GM12873 (cell line): ENCODE measurements around the gene AQP10.

Experiments
- TF ChIP-seq, protein P1 (sequence below): IDR thresholded peaks from 2 replicates; pipeline ENCODE4 v1.5.1; 2012; ENCODE audit warnings: low read depth, mild to moderate bottlenecking, moderate library complexity, low read length, control low read depth; ENCODE audit not compliant: insufficient read depth; ENCODE audit errors: missing control alignments

Gene AQP10

DNA sequence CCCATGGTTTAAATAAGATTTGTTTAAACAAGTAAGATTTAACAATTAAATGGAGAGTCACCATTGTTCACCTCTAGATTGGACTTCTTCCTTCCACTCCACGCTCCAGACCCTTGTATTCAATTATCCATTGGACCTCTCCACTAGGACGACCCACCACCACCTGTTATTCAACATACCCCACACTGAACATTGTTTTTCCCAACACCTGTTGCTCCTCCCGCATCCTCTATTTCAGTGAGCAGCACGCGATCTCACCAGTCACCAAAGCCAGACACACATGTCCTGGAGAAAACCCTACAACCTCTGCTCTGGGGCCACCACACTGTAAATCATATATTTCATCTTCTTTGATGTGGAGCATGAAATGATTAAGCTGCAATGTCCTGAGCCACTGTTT, 33.1 kb downstream of the AQP10 start:
- TF ChIP-seq, protein P1, sequence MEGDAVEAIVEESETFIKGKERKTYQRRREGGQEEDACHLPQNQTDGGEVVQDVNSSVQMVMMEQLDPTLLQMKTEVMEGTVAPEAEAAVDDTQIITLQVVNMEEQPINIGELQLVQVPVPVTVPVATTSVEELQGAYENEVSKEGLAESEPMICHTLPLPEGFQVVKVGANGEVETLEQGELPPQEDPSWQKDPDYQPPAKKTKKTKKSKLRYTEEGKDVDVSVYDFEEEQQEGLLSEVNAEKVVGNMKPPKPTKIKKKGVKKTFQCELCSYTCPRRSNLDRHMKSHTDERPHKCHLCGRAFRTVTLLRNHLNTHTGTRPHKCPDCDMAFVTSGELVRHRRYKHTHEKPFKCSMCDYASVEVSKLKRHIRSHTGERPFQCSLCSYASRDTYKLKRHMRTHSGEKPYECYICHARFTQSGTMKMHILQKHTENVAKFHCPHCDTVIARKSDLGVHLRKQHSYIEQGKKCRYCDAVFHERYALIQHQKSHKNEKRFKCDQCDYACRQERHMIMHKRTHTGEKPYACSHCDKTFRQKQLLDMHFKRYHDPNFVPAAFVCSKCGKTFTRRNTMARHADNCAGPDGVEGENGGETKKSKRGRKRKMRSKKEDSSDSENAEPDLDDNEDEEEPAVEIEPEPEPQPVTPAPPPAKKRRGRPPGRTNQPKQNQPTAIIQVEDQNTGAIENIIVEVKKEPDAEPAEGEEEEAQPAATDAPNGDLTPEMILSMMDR: no peak

DNA sequence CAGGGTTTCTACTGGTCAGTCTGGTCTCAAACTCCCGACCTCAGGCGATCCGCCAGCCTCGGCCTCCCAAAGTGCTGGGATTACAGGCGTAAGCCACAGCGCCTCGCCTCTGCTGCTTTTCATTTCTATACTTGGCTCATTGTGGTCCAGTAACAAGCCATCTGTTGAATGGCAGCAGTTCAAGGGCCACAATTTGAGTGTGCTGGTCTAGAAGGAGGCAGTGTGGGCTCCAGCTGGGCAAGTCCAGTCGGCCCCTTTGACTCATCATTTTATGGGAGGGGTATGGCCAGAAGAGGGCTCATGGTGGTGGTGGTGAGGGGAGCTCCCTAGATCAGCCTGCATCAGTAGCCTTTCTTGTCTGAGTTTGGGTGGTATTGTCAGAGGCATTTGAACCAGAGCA, 37.6 kb downstream of the AQP10 start:
- TF ChIP-seq, protein P1: no peak

DNA sequence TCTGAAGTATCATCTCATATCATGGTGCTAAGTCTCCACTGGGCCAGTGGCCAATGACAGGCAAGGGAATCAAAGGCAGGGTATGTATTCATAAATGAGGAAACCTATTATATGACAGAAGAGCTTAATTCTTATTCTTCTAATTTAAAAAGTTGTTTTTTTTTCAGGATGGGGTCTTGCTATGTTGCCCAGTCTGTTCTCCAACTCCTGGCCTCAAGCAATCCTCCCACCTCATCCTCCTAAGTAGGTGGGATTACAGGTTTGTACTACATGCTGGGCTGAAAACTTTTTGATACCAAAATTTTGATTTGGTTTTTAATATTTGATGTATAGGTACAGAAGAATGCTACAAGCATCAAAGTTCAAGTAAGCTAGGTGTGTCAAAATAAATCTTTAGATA, 39.4 kb downstream of the AQP10 start:
- TF ChIP-seq, protein P1: no peak

DNA sequence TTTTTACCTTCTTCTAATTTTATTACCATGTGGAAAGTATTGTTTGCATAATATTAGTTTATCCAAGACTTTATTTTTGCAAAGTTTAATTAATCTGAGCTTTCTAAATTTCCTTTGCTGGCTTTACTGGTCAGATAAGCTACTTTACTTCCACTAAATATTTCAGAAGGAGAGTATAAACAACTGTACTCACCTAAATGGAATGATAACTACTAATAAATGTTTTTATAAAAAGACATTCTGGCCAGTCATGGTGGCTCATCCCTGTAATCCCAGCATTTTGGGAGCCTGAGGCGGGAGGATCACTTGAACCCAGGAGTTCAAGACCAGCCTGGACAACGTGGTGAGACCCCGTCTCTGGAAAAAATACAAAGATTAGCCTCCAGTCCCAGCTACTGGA, 40.5 kb downstream of the AQP10 start:
- TF ChIP-seq, protein P1: no peak

DNA sequence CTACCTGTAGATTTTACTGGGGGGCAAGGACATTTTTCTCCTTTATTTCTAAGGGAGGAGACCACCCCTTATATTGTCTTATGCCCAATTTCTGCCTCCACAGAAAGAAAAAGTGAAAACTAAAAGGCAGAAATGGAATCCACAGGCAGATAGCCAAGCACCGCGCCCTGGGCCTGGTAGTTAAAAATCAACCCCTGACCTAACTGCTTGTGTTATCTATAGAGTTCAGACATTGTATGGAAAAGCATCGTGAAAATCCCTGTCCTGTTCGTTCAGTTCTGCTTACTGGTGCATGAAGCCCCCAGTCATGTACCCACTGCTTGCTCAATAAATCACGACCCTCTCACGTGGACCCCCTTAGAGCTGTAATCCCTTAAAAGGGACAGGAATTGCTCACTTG, 50.5 kb downstream of the AQP10 start:
- TF ChIP-seq, protein P1: no peak
